ENCODE results near the gene DUS3L. TPM values are rescaled to one million over a fixed set of nuclear protein-coding genes. Genes with fewer than 3 reads are reported as not detected.

The DUS3L gene
- total and polyA plus RNA-seq, 2 experiments from 2014 or later, result 26.7 to 28.9 TPM

GRCh38 chr19:5827891-5828660 lies 37.1 kb upstream of the DUS3L start:
- H3K4me3 ChIP-seq, result peak overlapping the region; percentile 52
- H2AFZ ChIP-seq, result peak overlapping the region; percentile 61
- no peaks in the 10 kb centered on the region for H3K36me3 ChIP-seq (replicated peaks; ENCODE audit: insufficient read depth, low read depth)
- no peaks in the 10 kb centered on the region for H3K27me3 ChIP-seq
- H3K9me2 ChIP-seq (replicated peaks; ENCODE audit: insufficient read depth), result no peaks in the 10 kb centered on the region
- H4K20me1 ChIP-seq (ENCODE audit: insufficient read depth, poor library complexity, severe bottlenecking), result no peaks in the 10 kb centered on the region
- no peak for TF ChIP-seq CTCF (IDR thresholded peaks at IDR 0.05; ENCODE audit: poor library complexity)
- no peak for TF ChIP-seq EZH2phosphoT487 (IDR thresholded peaks at IDR 0.05; ENCODE audit: low read depth, severe bottlenecking, unreplicated experiment)
- TF ChIP-seq EZH2 (IDR thresholded peaks at IDR 0.05; ENCODE audit: borderline replicate concordance), result no peak
- H3K4me1 ChIP-seq (ENCODE audit: insufficient read depth), result peaks cover 18% of the 10 kb centered on the region
- peak; percentile 98 for DNase-seq (ENCODE audit: low spot score)
- peak overlapping the region; percentile 96 for H3K27ac ChIP-seq
- peak overlapping the region; percentile 96 for H3K4me2 ChIP-seq
- no peaks in the 10 kb centered on the region for H3K79me2 ChIP-seq
- H3K9me3 ChIP-seq (ENCODE audit: low read depth), result no peaks in the 10 kb centered on the region
- 2% methylated on average over 61 of the region's 91 CpGs for WGBS (ENCODE audit: low lambda C conversion rate, missing lambda C conversion rate)

DNA sequence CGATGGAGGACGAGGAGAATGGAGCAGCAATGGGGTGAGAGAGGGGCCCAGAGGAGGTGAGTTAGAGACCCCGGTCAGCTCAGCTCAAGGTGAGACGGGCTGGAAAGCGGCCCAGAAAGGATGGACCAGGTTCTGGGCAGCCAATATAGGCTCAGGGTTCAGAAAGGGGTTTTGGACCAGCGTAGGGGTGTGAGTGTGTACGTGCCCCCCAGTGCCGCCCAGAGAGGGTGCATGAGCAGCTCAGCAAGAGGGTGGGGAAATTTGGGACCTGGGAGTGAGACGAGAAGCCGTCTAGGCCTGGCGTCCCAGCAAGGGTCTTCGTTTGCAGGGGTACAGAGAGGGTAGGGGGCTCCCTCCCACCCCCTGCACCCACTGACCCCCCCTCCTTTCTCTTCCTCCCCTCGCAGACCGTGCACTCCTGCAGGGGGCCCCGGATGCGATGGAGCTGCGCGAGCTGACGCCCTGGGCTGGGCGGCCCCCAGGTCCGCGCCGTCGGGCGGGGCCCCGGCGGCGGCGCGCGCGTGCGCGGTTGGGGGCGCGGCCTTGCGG lies 36.5 kb upstream of the DUS3L start:
- H3K9me2 ChIP-seq (replicated peaks; ENCODE audit: insufficient read depth), result no peaks in the 10 kb centered on the region
- TF ChIP-seq EZH2phosphoT487 (IDR thresholded peaks at IDR 0.05; ENCODE audit: low read depth, severe bottlenecking, unreplicated experiment) (no peak), EZH2 (IDR thresholded peaks at IDR 0.05; ENCODE audit: borderline replicate concordance) (no peak), CTCF (IDR thresholded peaks at IDR 0.05; ENCODE audit: poor library complexity) (no peak)
- 27% methylated on average over 32 of the region's 37 CpGs for WGBS (ENCODE audit: low lambda C conversion rate, missing lambda C conversion rate)
- no peaks in the 10 kb centered on the region for H3K79me2 ChIP-seq
- no peaks in the 10 kb centered on the region for H3K36me3 ChIP-seq (replicated peaks; ENCODE audit: insufficient read depth, low read depth)
- H4K20me1 ChIP-seq (ENCODE audit: insufficient read depth, poor library complexity, severe bottlenecking), result no peaks in the 10 kb centered on the region
- H3K4me1 ChIP-seq (ENCODE audit: insufficient read depth), result peaks cover 18% of the 10 kb centered on the region
- H3K4me3 ChIP-seq, result no peak overlapping the region
- no peaks in the 10 kb centered on the region for H3K27me3 ChIP-seq
- no peaks in the 10 kb centered on the region for H3K9me3 ChIP-seq (ENCODE audit: low read depth)
- DNase-seq (ENCODE audit: low spot score), result no peak
- H3K27ac ChIP-seq, result peak overlapping the region; percentile 96
- H3K4me2 ChIP-seq, result peak overlapping the region; percentile 96
- H2AFZ ChIP-seq, result peak overlapping the region; percentile 40

- H3K27ac ChIP-seq, result peak overlapping the region; percentile 48
- no peak overlapping the region for H3K4me3 ChIP-seq
- peak; percentile 78 for DNase-seq (ENCODE audit: low spot score)
Observed at GRCh38 chr19:5826531-5827341, 35.8 kb upstream of the DUS3L start.

More at GRCh38 chr19:5826531-5827341, 35.8 kb upstream of the DUS3L start:
- H3K9me3 ChIP-seq (ENCODE audit: low read depth), result no peaks in the 10 kb centered on the region
- 45% methylated on average over 24 of the region's 24 CpGs for whole genome bisulfite sequencing (ENCODE audit: low lambda C conversion rate, missing lambda C conversion rate)
- peaks cover 18% of the 10 kb centered on the region for H3K4me1 ChIP-seq (ENCODE audit: insufficient read depth)
- peak; percentile 13 for TF ChIP-seq CTCF (IDR thresholded peaks at IDR 0.05; ENCODE audit: poor library complexity)
- TF ChIP-seq EZH2phosphoT487 (IDR thresholded peaks at IDR 0.05; ENCODE audit: low read depth, severe bottlenecking, unreplicated experiment), result no peak
- TF ChIP-seq EZH2 (IDR thresholded peaks at IDR 0.05; ENCODE audit: borderline replicate concordance), result no peak
- no peaks in the 10 kb centered on the region for H3K27me3 ChIP-seq
- H3K79me2 ChIP-seq, result no peaks in the 10 kb centered on the region
- H4K20me1 ChIP-seq (ENCODE audit: insufficient read depth, poor library complexity, severe bottlenecking), result no peaks in the 10 kb centered on the region
- H2AFZ ChIP-seq, result no peak overlapping the region
- no peaks in the 10 kb centered on the region for H3K36me3 ChIP-seq (replicated peaks; ENCODE audit: insufficient read depth, low read depth)
- no peaks in the 10 kb centered on the region for H3K9me2 ChIP-seq (replicated peaks; ENCODE audit: insufficient read depth)
- H3K4me2 ChIP-seq, result peak overlapping the region; percentile 96
